PFSK-1 (cell line): ENCODE results near the gene ZFYVE19.

Experiments used
- POLR2AphosphoS5 ChIP-seq: IDR thresholded peaks from 2 replicates; pipeline ENCODE4 v1.6.1; 2012; ENCODE audit warnings: low read depth, mild to moderate bottlenecking, control low read depth, low read length, moderate library complexity
- REST ChIP-seq, 2 experiments: IDR thresholded peaks; 2 replicates each; pipeline versions ENCODE4 v1.6.1 to v1.8.0; 2011 to 2012; ENCODE audit warnings: low read depth in 2 of 2, low read length in 2 of 2, control low read depth in 1 of 2, inconsistent platforms in 1 of 2, mild to moderate bottlenecking in 1 of 2, moderate library complexity in 1 of 2; ENCODE audit not compliant: insufficient read depth in 1 of 2

- TF ChIP-seq REST (IDR thresholded peaks at IDR 0.05; ENCODE audit: insufficient read depth in 1 of 2, low read depth in 2 of 2, low read length in 2 of 2) (no peak), POLR2AphosphoS5 (no peak)
These were observed 46.5 kb downstream of the ZFYVE19 start for GRCh38 chr15:40853241-40853890.
